Measurements from ENCODE around the gene USH1C. TPM values are rescaled to one million over a fixed set of nuclear protein-coding genes. Genes with fewer than 3 reads are reported as not detected.

The USH1C gene
- total RNA-seq, 1 donor from 2014 or later, result 1.1 TPM

GRCh38 chr11:17550450-17551346, 6.5 kb upstream of the USH1C start:
- no peak for TF ChIP-seq CTCF (conservative IDR thresholded peaks at IDR 0.05; ENCODE audit: low read depth, low read length)
- DNase-seq (ENCODE audit: low read depth), result no peak
- no peak overlapping the region for H3K4me3 ChIP-seq (ENCODE audit: low read depth, low read length)

DNA sequence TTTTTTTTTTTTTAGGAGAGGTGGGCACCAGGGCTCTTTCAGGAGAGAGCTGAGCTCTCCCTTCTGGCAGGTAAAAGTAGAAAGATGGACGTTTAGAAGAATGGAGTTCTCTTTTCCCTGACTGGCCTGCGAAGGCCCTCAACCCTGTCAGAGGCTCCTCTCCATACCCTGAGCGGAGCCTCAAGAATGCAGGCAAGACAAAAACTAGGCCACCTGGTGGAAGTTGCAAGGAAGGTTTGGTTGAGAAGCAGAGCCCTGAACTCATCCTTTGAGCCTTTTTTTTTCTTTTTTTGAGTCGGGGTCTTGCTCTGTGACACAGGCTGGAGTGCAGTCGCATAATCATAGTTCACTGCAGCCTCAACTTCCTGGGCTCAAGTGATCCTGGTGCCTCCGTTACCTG, 4.2 kb upstream of the USH1C start:
- peak; percentile 32 for TF ChIP-seq CTCF (conservative IDR thresholded peaks at IDR 0.05; ENCODE audit: low read depth, low read length)
- H3K4me3 ChIP-seq (ENCODE audit: low read depth, low read length), result no peak overlapping the region
- DNase-seq (ENCODE audit: low read depth), result no peak

DNA sequence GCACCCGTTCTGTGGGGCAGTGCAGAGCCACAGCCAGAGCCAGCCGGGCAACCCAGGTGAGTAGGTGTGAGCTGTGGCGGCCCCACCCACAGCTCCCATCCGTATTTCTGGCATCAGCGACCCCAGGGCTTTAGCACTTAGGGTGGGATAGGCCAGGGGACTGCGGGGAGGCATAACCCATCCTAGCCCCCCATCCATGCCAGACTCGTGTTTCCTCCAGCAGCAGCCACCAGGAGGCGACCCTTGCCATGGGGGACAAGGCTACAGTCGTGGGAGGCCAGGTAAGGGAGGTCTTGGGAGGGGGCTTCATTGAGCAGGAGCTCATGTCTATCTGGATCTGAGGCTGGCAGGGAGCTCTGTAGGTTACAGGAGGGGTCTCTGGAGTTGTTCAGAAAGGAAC, 3.7 kb upstream of the USH1C start:
- no peak overlapping the region for H3K4me3 ChIP-seq (ENCODE audit: low read depth, low read length)
- TF ChIP-seq CTCF (conservative IDR thresholded peaks at IDR 0.05; ENCODE audit: low read depth, low read length), result peak; percentile 31
- DNase-seq (ENCODE audit: low read depth), result no peak

- no peak for DNase-seq (ENCODE audit: low read depth)
- no peak within 1 kb of the TSS for H3K4me3 ChIP-seq (ENCODE audit: low read depth, low read length)
- TF ChIP-seq CTCF (conservative IDR thresholded peaks at IDR 0.05; ENCODE audit: low read depth, low read length), result no peak
These were observed 2.9 kb upstream of the USH1C start, which contains the start of gene OTOG for GRCh38 chr11:17547051-17547577. TSS of gene OTOG (plus strand) at chr11:17547259. CDS start at chr11:17547373, 114 bp downstream.

- TF ChIP-seq CTCF (conservative IDR thresholded peaks at IDR 0.05; ENCODE audit: low read depth, low read length), result no peak
- H3K4me3 ChIP-seq (ENCODE audit: low read depth, low read length), result no peak overlapping the region
- DNase-seq (ENCODE audit: low read depth), result no peak
These were observed 2.0 kb upstream of the USH1C start for GRCh38 chr11:17546240-17546639.

DNA sequence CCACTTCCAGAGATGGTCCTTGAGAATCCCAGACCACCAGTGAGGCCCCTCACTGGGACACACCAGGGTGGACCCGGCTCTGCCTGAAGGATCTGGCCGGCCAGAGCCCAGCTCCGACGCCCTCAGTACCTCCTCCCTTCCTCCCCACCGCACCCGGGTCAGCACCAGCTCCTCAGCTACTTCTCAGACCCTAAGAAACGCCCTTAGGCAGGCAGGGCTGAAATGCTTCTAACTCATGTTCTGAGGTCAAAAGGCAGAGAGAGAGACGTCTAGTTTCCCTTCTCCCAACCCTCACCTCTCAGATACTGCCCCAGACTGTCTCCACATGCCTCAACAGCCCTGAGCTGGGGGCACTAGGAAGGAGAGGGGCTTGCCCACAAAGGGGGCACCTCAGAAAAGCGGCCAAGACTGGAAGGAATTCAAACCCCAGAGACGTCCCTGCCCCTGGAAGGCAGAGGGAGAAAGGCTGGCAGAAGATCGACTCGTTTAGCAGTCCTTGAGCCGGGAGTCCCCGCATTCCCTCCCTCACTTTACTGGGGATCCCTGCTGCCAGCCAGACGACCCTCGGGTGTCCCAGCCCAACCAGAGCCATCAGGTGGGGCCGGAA, 539 bp downstream of the USH1C start:
- no peak for TF ChIP-seq CTCF (conservative IDR thresholded peaks at IDR 0.05; ENCODE audit: low read depth, low read length)
- H3K4me3 ChIP-seq (ENCODE audit: low read depth, low read length), result peak overlapping the region; percentile 89
- DNase-seq (ENCODE audit: low read depth), result no peak
